RWPE2 (cell line): ENCODE measurements around the gene TMEM170B.
A peak's percentile ranks its signal among the peaks of the same experiment; 100 is the strongest.

Source experiments
- ATAC-seq: fragments of 200-7000 bp; cut with Tn5 transposase; 3 replicates; pipeline ENCODE4 v1.9.1; 2021; ENCODE audit warnings: low read depth
- DNase-seq: peaks from one replicate; pipeline ENCODE4 v3.0.0-alpha.2; 2020; ENCODE audit warnings: low spot score
- H3K27ac ChIP-seq: fragments of 450-650 bp; 2 replicates; pipeline ENCODE4 v1.5.1; 2017; ENCODE audit warnings: mild to moderate bottlenecking; ENCODE audit not compliant: poor library complexity, severe bottlenecking
- H3K27me3 ChIP-seq: fragments of 250-450 bp; sonication (Bioruptor Pico); 2 replicates; pipeline ENCODE4 v1.5.1; 2021; ENCODE audit warnings: mild to moderate bottlenecking, moderate library complexity; ENCODE audit not compliant: insufficient read depth, poor library complexity, severe bottlenecking
- H3K36me3 ChIP-seq: fragments of 250-450 bp; sonication (Bioruptor Pico); 2 replicates; pipeline ENCODE4 v1.5.1; 2020; ENCODE audit warnings: low read depth, mild to moderate bottlenecking, moderate library complexity
- H3K4me1 ChIP-seq: fragments of 250-450 bp; sonication (Bioruptor Pico); 2 replicates; pipeline ENCODE4 v1.5.1; 2021; ENCODE audit warnings: mild to moderate bottlenecking, moderate library complexity; ENCODE audit not compliant: insufficient read depth, poor library complexity, severe bottlenecking
- H3K4me3 ChIP-seq: fragments of 250-450 bp; sonication (Bioruptor Pico); 2 replicates; pipeline ENCODE4 v1.5.1; 2021; ENCODE audit warnings: mild to moderate bottlenecking, moderate library complexity; ENCODE audit not compliant: severe bottlenecking
- H3K9me3 ChIP-seq: fragments of 250-450 bp; sonication (Bioruptor Pico); 2 replicates; pipeline ENCODE4 v1.5.1; 2021; ENCODE audit warnings: mild to moderate bottlenecking, moderate library complexity; ENCODE audit not compliant: severe bottlenecking
- CTCF ChIP-seq: fragments of 450-650 bp; IDR thresholded peaks from one replicate; pipeline ENCODE4 v1.5.1; 2017; ENCODE audit warnings: mild to moderate bottlenecking, moderate library complexity; ENCODE audit not compliant: poor library complexity, severe bottlenecking

TMEM170B gene

GRCh38 chr6:11609324-11610071 lies 71.9 kb downstream of the TMEM170B start:
- no peaks in the 10 kb centered on the region for H3K36me3 ChIP-seq
- no peaks in the 10 kb centered on the region for H3K9me3 ChIP-seq
- DNase-seq (no peak), ATAC-seq (peak; percentile 53; the same call in 1 of the 3 replicates)
- H3K27me3 ChIP-seq, result no peaks in the 10 kb centered on the region
- no peak overlapping the region for H3K4me3 ChIP-seq
- TF ChIP-seq CTCF, result no peak
- peaks cover 8% of the 10 kb centered on the region for H3K4me1 ChIP-seq
- peak overlapping the region; percentile 36 for H3K27ac ChIP-seq

GRCh38 chr6:11613336-11613735 lies 75.8 kb downstream of the TMEM170B start:
- no peak for DNase-seq
- Histone ChIP-seq H3K4me1 (peaks cover 8% of the 10 kb centered on the region), H3K9me3 (no peaks in the 10 kb centered on the region), H3K27me3 (no peaks in the 10 kb centered on the region), H3K4me3 (no peak overlapping the region), H3K36me3 (no peaks in the 10 kb centered on the region), H3K27ac (peak overlapping the region; percentile 44)
- ATAC-seq, result no peak
- no peak for TF ChIP-seq CTCF

DNA sequence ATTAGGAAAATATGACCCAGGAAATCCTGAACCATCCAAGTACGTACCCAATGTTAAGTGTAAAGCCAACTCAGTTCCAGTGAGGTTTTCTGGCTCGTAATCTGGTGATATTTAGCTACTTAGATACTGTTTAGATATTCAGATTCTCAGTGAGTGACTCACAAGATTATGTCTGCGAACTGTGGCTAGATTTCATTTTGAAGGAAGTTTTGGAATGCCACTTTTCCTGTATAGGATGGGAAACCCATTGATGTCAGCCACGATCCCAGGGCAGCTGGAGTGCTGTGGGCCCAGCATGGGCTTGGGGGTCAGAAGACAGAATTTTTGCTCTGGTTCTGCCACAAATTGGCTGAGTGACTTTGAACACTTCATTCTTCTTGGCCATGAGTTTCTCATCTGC lies 76.3 kb downstream of the TMEM170B start:
- ATAC-seq, result peak; percentile 79

GRCh38 chr6:11614534-11615213 lies 77.1 kb downstream of the TMEM170B start:
- Histone ChIP-seq H3K27ac (peak overlapping the region; percentile 44), H3K36me3 (no peaks in the 10 kb centered on the region), H3K9me3 (no peaks in the 10 kb centered on the region), H3K27me3 (no peaks in the 10 kb centered on the region), H3K4me1 (peaks cover 8% of the 10 kb centered on the region), H3K4me3 (no peak overlapping the region)
- DNase-seq (no peak), ATAC-seq (no peak)
- no peak for TF ChIP-seq CTCF

More for the DNA sequence above, 76.3 kb downstream of the TMEM170B start:
- Histone ChIP-seq H3K36me3 (no peaks in the 10 kb centered on the region), H3K27me3 (no peaks in the 10 kb centered on the region), H3K9me3 (no peaks in the 10 kb centered on the region), H3K4me3 (no peak overlapping the region), H3K4me1 (peaks cover 8% of the 10 kb centered on the region), H3K27ac (peak overlapping the region; percentile 44)
- TF ChIP-seq CTCF, result no peak
- DNase-seq, result no peak

DNA sequence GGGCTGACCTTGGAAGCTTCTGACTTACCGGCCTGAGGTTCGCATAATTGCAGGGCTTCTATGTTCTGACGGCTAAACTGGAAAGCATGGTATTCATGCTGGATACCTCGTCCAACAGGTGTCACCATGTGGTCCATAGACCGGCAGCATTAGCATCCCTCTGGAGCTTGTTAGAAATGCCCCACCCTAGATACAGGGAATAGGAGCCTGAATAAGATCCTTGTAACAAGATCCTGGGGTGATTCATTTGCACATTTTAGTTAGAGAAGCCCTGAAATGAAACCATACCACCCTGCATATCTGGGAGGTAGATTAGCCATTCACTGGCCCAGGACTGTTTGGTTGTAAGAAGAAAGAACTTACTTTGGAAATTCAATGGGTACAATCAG lies 77.7 kb downstream of the TMEM170B start:
- TF ChIP-seq CTCF, result no peak

More for the DNA sequence above, 77.7 kb downstream of the TMEM170B start:
- Histone ChIP-seq H3K9me3 (no peaks in the 10 kb centered on the region), H3K4me1 (peaks cover 8% of the 10 kb centered on the region), H3K27ac (no peak overlapping the region), H3K27me3 (no peaks in the 10 kb centered on the region), H3K36me3 (no peaks in the 10 kb centered on the region), H3K4me3 (no peak overlapping the region)
- peak; percentile 71 for ATAC-seq
- DNase-seq, result no peak
